GM12892 (cell line): ENCODE measurements around the gene PRKCZ.

ENCODE experiments used
- POLR2A ChIP-seq: IDR thresholded peaks from 2 replicates; pipeline ENCODE4 v1.6.1; 2011; ENCODE audit warnings: low read depth, low read length, control low read depth
- POLR2AphosphoS5 ChIP-seq: IDR thresholded peaks from 2 replicates; pipeline ENCODE4 v1.6.1; 2011; ENCODE audit warnings: low read depth, low read length, control low read depth
- TAF1 ChIP-seq: IDR thresholded peaks from 2 replicates; pipeline ENCODE4 v1.6.1; 2011; ENCODE audit warnings: low read depth, mild to moderate bottlenecking, control low read depth, low read length, borderline replicate concordance

DNA sequence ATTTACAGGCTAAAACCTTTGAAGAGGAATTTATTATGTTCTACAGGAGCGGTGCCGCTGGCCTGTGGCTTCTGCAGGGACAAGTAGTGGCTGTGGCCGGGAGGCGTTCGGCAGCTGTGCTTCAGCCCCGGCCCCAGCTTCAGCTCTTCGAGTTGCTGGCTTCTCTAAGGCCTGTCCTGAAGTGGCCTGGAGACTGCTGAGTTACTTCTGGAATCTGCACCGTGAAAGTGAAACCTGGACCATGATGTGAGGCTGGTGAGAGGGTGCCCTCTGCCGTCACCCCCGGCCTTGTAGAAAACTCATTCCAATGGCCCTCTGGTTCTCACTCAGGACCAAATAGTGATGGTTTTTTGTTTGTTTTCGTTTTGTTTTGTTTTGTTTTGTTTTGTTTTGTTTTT, 48.1 kb downstream of the PRKCZ start:
- no peak for TF ChIP-seq POLR2A
- no peak for TF ChIP-seq POLR2AphosphoS5
- no peak for TF ChIP-seq TAF1
